Measurements from ENCODE around the gene SMAD3. TPM values are rescaled to one million over a fixed set of nuclear protein-coding genes. Genes with fewer than 3 reads are reported as not detected.
A peak's percentile ranks its signal among the peaks of the same experiment; 100 is the strongest.

The SMAD3 gene
- total RNA-seq, 1 experiment from 2014 or later = 99.5 TPM

GRCh38 chr15:67188551-67189218 is 123.3 kb downstream of the SMAD3 start:
- CTCF ChIA-PET = interaction anchor here (0.6 kb wide), 1 partner anchor 13 kb away, joined by 3 read pairs; no protein-coding TSS in a partner anchor
- H3K4me1 ChIP-seq (replicated peaks; ENCODE audit: insufficient read depth) = no peaks in the 10 kb centered on the region

GRCh38 chr15:67189326-67190051 is 124.1 kb downstream of the SMAD3 start:
- Histone ChIP-seq H3K27ac (no peak overlapping the region), H3K9me2 (ENCODE audit: insufficient read depth) (no peaks in the 10 kb centered on the region), H3K79me2 (ENCODE audit: low read depth) (no peaks in the 10 kb centered on the region), H2AFZ (no peak overlapping the region), H3K9me3 (ENCODE audit: insufficient read depth, low read depth) (no peaks in the 10 kb centered on the region), H3F3A (ENCODE audit: insufficient read depth, low read depth) (peaks cover 51% of the 10 kb centered on the region; the same call in 1 of the 2 replicates), H3K27me3 (ENCODE audit: insufficient read depth, low read depth) (no peaks in the 10 kb centered on the region), H4K20me1 (ENCODE audit: insufficient read depth) (no peaks in the 10 kb centered on the region), H3K4me1 (replicated peaks; ENCODE audit: insufficient read depth) (no peaks in the 10 kb centered on the region), H3K36me3 (ENCODE audit: low read depth) (peaks cover 39% of the 10 kb centered on the region), H3K4me3 (no peak overlapping the region), H3K4me2 (no peak overlapping the region)
- ChIA-PET POLR2A (ENCODE audit: unreplicated experiment) (no interaction called here), CTCF (no interaction called here)
- DNase-seq = no peak
- intact Hi-C loops (cut with micrococcal nuclease; ENCODE audit: unreplicated experiment) = loop anchor here (5.0 kb wide), 1 partner anchor 82 kb away; no protein-coding TSS in a partner anchor
- no peak for TF ChIP-seq EZH2 (IDR thresholded peaks at IDR 0.05; ENCODE audit: low read depth)
- TF ChIP-seq, protein P1, sequence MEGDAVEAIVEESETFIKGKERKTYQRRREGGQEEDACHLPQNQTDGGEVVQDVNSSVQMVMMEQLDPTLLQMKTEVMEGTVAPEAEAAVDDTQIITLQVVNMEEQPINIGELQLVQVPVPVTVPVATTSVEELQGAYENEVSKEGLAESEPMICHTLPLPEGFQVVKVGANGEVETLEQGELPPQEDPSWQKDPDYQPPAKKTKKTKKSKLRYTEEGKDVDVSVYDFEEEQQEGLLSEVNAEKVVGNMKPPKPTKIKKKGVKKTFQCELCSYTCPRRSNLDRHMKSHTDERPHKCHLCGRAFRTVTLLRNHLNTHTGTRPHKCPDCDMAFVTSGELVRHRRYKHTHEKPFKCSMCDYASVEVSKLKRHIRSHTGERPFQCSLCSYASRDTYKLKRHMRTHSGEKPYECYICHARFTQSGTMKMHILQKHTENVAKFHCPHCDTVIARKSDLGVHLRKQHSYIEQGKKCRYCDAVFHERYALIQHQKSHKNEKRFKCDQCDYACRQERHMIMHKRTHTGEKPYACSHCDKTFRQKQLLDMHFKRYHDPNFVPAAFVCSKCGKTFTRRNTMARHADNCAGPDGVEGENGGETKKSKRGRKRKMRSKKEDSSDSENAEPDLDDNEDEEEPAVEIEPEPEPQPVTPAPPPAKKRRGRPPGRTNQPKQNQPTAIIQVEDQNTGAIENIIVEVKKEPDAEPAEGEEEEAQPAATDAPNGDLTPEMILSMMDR (conservative IDR thresholded peaks at IDR 0.05) = no peak
- no TSS peak for BruUV-seq (replicated peaks)

More at GRCh38 chr15:67188551-67189218, 123.3 kb downstream of the SMAD3 start:
- BruUV-seq (replicated peaks) = no TSS peak
- intact Hi-C loops (cut with micrococcal nuclease; ENCODE audit: unreplicated experiment) = no loop called here
- H2AFZ ChIP-seq = no peak overlapping the region
- H3K79me2 ChIP-seq (ENCODE audit: low read depth) = no peaks in the 10 kb centered on the region
- no peaks in the 10 kb centered on the region for H3K9me2 ChIP-seq (ENCODE audit: insufficient read depth)
- H3K4me2 ChIP-seq = no peak overlapping the region
- H3F3A ChIP-seq (ENCODE audit: insufficient read depth, low read depth) = peaks cover 43% of the 10 kb centered on the region; the same call in 1 of the 2 replicates
- 0 out of 2 replicates have a peak overlapping the region, but pooled peaks have one; percentile 23 for H3K27ac ChIP-seq
- POLR2A ChIA-PET (ENCODE audit: unreplicated experiment) = no interaction called here
- H3K4me3 ChIP-seq = no peak overlapping the region
- no peaks in the 10 kb centered on the region for H4K20me1 ChIP-seq (ENCODE audit: insufficient read depth)
- DNase-seq = no peak
- peaks cover 40% of the 10 kb centered on the region for H3K36me3 ChIP-seq (ENCODE audit: low read depth)
- H3K9me3 ChIP-seq (ENCODE audit: insufficient read depth, low read depth) = no peaks in the 10 kb centered on the region
- H3K27me3 ChIP-seq (ENCODE audit: insufficient read depth, low read depth) = no peaks in the 10 kb centered on the region
- TF ChIP-seq, protein P1 (conservative IDR thresholded peaks at IDR 0.05) = no peak
- TF ChIP-seq EZH2 (IDR thresholded peaks at IDR 0.05; ENCODE audit: low read depth) = no peak

DNA sequence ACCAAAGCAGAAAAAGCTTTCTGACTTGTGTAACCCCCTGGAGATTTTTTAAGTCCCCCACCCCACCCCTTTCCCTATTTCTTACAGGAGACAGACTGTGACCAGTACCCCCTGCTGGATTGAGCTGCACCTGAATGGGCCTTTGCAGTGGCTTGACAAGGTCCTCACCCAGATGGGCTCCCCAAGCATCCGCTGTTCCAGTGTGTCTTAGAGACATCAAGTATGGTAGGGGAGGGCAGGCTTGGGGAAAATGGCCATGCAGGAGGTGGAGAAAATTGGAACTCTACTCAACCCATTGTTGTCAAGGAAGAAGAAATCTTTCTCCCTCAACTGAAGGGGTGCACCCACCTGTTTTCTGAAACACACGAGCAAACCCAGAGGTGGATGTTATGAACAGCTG is 124.9 kb downstream of the SMAD3 start:
- Histone ChIP-seq H2AFZ (no peak overlapping the region), H4K20me1 (ENCODE audit: insufficient read depth) (no peaks in the 10 kb centered on the region), H3K79me2 (ENCODE audit: low read depth) (no peaks in the 10 kb centered on the region), H3K27me3 (ENCODE audit: insufficient read depth, low read depth) (no peaks in the 10 kb centered on the region), H3K9me2 (ENCODE audit: insufficient read depth) (no peaks in the 10 kb centered on the region), H3K36me3 (ENCODE audit: low read depth) (peaks cover 33% of the 10 kb centered on the region), H3F3A (ENCODE audit: insufficient read depth, low read depth) (peaks cover 56% of the 10 kb centered on the region; the same call in 1 of the 2 replicates), H3K4me2 (no peak overlapping the region), H3K9me3 (ENCODE audit: insufficient read depth, low read depth) (no peaks in the 10 kb centered on the region), H3K4me3 (no peak overlapping the region), H3K4me1 (replicated peaks; ENCODE audit: insufficient read depth) (no peaks in the 10 kb centered on the region), H3K27ac (no peak overlapping the region)
- TF ChIP-seq, protein P1 (conservative IDR thresholded peaks at IDR 0.05) = no peak
- no peak for TF ChIP-seq EZH2 (IDR thresholded peaks at IDR 0.05; ENCODE audit: low read depth)
- no TSS peak for BruUV-seq (replicated peaks)
- intact Hi-C loops (cut with micrococcal nuclease; ENCODE audit: unreplicated experiment) = loop anchor here (5.0 kb wide), 1 partner anchor 83 kb away; no protein-coding TSS in a partner anchor
- ChIA-PET POLR2A (ENCODE audit: unreplicated experiment) (no interaction called here), CTCF (no interaction called here)
- DNase-seq = no peak

Data from PC-9 (cell line).